ENCODE results near the gene ANXA3.

ANXA3 gene

DNA sequence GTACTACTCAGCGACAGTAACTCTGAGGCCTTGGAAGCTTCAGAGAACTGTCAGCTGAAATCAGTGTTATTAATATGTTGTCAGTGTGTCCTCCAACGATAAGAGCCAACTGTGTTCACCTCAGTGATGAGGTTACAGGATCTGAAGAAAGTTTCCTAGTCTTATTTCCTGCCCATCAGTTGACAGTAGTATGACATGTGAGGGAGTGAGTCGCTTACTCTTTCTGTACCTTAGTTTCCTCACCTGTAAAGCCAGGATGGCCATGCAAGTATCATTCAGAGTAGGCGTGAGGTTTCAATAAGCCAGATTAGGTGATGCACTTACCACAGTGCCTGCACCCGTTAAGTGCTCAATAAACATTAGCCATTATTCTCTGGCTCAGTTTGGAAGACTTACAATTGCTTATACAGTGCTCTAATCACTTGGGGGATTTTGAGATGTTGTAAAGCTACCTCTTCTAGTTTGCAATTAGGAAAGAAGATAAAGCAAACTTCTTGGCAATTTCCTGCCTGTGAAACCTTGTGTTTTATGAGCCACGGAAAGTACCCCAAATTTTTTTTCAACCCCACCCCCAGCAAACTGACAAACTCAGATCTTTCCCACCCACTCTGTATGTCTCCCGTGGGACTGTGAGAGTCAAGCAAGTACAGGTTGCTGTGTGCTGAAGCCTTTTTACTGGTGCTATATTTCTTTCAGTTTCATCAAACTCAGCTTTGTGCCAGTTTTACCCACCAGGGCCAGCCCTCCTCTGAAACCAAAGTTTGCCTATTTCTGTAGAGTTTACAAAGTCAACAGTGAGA is 62.2 kb downstream of the ANXA3 start:
- no peak for DNase-seq

DNA sequence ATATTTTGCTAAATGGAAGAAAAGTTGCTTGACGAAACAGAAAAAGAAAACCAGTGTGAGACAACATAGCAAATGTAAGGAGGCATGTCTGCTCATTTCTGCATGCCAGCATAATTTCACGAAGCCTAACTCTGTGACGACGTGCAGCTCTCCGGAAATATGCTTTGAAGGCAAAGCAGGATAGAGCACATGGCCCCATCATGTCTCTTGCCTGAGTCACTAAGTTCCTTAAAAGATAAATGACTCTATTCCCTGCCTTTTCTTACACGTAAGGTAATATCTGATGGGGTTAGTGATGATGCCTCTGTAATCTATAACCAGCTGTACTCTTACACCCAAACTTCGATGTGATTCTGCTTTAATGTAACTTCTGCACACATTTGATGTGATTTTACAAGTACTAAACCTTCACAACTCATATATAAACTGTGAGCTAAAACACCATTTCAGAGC is 64.5 kb downstream of the ANXA3 start:
- DNase-seq = no peak

DNA sequence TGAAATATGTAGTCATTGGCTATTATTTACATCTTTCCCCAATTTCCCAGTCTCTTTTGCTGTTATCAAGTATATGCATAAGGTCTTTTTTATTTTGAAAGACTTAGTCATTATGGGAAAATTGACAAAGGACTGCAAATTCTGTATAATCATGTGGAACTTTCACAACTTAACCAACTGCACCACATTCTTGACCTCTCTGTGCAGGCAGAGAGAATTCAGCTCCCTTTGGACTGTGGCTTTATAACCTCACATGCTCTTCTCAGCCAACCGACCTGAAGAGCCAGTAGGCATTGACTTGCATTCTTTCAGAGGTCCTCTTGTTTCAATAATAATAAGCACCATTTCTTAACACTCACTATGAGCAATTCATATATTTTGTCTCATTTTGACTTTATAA is 66.9 kb downstream of the ANXA3 start:
- DNase-seq = no peak

DNA sequence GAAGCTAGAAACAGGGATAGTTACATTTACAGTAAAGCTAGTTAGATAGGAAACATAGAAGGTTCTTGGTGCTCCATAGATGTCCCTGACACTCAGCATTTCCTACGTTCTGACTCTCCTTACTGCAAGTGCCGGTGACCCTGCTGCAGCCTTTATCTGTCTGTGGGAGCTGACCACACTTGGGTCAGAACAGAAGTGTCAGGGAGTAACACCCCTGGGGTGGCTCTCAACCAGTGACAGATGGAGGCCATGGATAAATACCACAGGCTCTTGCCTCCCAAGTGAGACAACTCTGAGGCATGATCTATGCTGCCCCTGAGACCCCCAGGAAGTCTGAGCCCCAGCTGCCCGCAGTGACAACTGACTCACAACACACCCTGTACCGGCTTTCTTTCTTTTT is 69.8 kb downstream of the ANXA3 start:
- no peak for DNase-seq

DNA sequence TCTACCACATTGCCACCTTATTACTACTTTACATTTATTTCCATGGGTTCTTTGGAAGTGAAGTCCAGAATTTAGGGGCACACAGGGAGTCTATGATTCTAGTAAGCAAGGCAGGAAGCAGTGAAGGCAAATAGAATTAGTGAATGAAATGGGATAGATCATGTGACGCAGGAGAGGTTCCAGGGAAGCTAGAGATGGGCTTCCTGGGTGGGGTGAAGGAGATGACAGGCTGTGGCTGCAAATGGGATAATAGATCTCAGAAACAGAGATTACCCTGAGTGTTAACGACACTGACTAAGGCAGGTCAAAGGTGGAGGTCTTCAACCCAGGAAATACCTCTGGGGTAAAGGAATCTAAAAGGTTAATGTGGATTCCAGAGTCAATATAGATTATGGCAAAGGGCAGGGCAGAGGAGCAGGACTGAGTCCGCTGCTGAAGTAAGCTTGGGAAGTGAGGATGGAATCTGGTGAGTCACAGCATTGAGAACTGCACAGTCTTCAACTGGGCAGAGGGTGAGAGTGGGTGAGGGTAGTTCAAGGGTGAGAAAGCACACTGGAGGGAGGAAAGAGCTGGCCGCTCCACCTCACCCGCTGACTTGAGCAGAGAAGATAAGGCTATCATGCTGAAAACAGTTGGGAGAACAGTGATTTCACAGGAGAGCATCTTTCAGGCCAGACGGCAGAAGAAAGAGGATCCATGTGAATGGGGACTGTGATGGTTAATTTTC is 70.8 kb downstream of the ANXA3 start:
- no peak for DNase-seq

DNA sequence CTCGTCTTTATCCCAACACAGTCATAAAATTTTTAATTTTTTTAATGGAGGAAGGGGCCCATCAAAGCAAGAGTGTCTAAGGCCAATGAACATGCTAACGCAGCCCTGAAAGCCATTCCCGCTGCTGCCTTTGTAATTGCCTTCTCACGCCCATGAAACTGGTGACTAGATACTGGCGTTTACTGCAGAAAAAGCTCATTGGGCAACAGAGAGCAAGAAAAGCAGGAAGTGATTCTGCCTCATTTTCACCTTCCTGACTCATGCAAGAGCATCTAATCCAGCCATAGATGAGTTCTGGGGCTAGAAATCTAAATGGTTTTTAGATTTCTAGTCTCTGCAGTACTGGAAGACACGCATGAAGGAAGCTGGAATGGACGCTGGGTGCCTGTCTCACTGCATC is 72.5 kb downstream of the ANXA3 start:
- DNase-seq = no peak

DNA sequence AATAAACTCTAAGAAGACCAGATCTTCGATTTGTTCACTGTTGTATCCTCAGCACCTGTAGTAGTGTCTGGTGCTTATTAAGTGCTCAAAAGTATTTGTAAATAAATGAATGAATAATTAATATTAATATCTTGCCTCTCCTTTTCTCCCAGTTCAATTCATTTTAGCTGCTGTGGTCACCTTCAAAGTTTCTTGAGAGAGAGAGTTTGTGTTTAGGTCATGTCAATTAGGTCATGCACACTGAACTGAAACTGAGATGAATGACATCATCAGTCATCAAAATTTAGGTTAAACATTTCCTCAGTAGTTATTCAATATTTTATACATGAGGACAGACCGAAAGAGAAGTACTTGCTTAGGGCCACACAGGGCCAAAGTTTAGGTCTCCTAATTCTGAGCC is 73.5 kb downstream of the ANXA3 start:
- DNase-seq = no peak

DNA sequence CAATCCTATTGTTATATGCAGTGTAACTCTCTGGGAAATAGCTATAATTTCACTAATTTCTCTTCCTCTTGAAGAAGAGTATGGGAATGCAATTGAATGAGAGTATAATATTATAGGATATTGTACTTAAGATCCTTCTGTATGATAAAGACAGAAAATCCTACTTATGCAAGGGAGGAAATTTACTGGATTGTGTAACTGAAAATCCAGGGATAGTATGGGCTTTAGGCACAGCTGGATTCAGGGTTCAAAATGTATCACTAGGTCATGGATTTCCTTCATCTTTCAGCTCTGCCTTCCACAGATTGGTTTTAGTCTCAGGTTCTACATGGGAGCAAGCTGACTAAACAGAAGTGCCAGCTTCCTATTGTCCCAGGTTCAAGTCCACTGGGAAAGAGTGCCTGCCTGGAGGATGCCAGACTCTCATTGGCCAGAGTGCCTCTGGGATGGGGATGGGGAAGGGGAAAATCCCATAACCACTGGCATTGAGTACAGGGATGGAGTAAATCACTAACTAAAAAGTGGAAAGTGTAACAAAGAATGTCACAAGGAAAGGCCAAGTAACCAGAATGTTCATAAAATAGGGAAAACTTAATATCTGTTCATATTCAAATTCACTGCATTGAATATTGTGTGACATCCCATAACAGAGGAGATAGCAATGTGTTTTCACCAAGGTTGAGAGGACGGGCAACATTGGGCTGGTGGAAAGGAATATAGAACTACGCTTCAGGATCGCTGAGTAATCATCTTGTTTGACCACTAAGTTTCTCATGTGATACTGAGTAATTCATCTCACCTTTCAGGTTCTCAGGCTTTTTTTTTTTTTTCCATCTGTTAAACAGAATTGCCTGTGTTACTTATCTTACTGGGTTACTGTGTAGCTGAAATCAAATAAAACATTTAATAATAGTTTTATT is 75.7 kb downstream of the ANXA3 start:
- DNase-seq = no peak

DNA sequence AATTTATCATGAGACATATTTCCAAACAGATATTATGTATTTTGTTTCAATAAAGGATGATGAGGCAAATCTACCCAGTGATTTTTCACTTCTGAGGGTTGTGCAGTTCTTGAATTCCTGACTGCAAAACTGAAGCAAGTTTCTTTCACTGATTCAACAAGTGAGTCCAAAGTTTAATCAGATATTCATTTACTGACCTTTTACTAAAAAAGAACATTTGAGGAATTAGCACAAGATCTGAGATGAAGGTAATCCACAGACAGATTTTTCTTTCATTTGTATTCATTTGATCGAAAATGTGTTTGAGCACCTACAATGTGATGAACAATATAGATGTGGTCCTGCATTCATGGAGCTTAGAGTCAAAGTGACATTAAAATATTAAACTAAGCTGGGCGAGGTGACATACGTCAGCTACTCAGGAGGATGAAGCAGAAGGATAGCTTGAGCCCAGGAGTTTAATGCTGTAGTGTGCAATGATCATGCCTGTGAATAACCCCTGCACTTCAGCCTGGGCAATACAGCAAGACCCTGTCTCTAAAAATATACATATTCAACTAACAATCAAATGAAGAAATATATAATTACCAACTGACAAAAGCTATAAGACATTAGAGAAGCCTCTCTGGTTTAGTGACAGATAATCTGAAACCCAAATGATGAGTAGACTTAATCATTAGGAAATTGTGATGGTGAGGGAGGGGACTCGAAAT is 76.6 kb downstream of the ANXA3 start:
- DNase-seq = no peak

DNA sequence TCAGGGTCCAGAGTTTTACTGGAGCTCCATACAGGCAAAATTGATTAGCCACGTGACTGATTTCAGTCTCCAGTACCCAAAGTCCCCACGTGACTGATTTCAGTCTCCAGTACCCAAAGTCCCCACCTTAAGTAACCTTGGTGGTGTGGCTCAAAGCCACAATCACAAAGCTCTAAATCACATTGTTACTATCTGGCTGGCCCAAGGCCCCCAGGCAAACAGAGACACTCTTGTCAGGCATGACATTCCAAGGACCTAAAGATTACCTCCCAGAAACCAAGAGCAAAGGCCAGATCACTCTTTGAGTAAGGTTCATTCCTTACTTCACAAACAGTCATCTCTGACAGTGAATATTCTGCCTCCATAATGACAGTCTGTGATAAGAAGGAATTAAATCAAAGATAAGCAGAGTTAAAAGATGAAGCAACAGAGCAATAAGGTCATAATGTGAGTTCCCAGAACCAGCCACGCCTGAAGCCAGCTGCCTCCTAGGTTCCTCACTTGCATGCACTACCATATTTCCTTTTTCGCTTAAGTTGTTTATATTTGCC is 78.5 kb downstream of the ANXA3 start:
- DNase-seq = no peak

DNA sequence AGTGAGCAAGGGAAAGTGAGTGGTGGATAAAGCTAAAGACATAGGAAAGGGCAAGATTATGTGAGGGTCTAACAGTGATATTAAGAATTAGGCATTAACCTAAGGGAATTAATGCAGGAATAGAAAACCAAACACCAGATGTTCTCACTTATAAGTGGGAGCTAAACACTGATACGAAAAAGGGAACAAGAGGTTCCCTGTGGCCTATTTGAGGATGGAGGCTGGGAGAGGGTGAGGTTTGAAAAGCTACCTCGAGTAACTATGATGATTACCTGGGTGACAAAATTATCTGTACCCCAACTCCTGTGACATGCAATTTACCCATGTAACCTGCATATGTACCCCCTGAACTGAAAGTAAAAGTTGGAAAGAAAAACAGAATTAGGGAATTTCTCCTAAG is 79.0 kb downstream of the ANXA3 start:
- DNase-seq = no peak

DNA sequence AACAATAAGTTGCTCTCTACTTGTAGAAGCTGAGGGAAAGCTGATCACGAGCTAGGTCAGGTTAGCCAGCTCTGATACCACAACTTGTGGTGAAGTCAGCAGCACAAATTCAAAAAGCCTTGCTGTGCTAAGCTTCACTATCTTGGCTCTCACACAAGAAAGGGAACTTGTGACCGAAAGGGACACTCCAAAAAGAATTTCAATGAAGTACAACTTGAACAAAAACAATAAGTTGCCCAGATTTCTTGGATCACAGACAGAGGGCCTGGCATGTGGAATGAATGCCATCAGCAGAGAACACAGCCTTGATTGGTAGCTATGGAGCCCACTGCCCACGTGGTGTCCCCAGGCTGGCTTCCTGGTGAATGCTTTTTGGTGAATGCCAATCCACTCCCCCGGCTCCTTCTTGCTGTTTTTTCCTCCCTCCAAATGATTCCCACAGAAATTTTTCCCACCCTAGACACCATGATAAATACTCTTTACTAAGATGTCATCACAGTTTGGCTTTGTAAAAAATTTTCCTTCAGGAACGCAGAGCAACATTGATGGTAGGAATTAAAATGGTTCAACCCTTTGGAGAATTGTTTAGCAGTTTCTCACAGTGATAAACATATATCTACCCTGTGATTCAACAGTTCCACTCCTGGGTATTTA is 82.6 kb downstream of the ANXA3 start:
- no peak for DNase-seq

DNA sequence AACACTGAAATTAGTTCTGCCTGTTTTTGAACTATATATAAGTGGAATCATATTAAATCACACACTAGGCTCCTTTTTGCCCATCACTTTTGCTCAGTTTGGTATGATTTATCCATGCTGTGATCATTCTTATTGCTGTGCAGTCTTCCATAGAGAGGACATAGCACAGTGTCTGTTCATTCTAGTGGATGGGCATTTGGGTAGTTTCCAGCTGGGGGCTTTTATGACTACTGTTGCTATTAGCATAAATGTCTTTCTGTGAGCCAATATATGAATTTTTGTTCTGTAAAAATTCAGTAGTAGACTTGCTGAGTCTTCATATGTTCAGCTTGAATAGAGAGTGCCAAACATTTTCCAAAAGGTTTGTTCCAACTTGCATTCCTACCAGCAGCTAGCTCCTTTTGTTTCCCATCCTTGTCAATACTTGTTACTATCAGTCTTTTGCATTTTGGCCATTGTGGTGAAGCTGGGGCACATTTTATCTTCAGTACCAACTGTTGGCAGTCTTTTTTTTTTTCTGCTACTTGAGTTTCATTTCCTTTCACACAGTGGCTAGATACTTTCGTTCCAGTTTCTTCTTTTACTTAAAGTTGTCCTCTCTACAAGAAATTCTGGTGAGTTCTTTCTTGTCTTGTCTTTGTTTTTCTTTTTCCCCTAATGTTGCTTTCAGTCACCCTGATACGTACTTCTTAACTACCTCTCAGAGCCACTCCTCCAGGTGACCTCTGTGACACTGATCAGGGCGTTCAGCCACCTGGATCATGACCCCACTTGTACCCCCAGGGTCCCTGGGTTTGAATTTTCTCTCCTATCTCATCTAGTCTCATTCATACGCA is 87.0 kb downstream of the ANXA3 start:
- DNase-seq = no peak

DNA sequence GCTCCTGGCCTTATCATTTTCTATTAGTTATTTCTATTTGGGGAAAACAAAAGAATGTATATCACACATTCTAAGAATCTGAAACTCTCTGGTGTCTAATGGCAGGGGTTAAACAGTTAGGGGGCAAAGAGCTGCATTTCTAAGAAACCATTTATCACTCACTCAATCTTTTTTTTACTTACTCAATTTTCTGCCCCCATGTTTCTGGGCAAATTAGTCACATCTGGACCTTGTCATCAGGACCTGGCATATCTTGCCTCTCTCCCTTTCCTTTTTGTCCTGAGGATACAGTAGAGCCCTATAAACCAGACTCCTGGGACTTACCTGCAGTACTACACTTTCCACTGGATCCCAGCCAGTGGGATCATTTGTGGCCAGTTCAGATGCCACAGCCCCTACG is 89.1 kb downstream of the ANXA3 start:
- no peak for DNase-seq

DNA sequence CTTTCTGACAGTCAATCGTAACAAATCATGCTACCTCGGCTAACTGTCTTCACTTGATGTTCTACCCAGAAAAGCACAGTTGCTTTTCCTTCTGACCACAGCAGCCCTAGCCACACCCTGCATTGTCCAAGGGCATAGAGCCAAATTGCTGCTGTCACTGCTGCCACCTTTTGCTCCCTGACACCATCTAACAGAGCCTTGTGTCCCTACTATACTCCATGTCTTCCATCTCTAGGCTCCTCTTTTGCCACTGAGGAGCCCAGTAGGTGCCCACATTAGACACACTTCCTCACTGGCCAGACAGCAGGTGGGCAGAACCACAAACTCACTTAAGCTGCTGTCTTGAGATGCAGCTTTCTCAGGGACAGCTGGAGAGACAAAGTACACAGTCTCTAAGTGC is 91.4 kb downstream of the ANXA3 start:
- DNase-seq = no peak

DNA sequence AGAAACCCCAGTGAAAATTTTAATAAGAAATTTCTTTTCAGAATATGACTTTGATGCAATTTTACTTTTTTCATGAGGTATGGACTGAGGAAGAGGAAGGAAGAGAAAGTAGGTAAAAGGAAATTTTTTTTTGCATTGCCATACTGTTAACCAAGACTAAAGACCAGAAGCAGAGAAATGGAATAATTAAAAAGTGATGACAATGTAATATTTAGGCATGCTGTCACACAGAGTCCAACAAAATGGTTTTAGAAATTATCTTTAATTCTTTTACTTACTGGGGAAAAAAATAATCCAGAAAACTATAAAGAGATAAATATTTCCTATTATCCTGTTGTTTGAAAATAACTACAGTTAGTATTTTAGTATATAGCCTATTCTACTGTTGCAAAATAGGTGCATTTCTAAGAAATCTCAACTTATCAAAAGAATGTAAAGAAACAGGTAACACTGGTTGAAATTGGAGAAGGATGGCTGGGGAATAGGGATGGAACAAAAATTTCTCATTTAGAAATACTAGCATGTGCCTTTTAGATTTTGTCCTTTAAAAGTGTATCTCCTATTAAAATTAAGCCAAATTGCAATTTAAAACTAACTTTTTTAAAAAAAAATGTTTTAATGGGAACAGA is 92.6 kb downstream of the ANXA3 start:
- DNase-seq = no peak

DNA sequence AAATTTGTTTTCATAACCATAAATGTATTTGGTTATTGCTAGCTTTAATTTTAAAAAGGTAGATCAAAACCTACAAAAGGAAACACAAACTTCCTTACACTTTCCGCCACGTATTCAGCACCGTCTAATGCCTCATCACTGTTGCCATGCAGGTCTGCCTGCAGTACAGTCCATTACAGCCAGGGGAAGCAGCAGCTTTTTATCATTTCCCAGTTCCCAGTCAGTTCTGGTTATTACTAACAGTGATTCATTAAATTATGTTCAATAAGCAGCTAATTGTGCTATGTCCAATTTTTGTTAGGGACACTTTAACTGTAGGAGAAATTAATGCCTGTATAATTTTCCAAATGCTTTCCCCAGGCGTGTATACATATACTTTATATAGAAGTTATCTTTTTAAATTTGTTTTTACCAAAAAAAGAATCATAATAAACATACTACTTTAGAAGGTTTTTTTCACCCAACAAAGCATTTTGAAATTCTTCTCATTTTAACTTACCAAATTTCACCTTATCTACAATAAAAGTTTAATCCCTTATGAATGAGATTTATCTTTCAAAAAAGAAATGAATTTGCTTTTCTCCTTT is 93.3 kb downstream of the ANXA3 start:
- DNase-seq = peak; percentile 29

DNA sequence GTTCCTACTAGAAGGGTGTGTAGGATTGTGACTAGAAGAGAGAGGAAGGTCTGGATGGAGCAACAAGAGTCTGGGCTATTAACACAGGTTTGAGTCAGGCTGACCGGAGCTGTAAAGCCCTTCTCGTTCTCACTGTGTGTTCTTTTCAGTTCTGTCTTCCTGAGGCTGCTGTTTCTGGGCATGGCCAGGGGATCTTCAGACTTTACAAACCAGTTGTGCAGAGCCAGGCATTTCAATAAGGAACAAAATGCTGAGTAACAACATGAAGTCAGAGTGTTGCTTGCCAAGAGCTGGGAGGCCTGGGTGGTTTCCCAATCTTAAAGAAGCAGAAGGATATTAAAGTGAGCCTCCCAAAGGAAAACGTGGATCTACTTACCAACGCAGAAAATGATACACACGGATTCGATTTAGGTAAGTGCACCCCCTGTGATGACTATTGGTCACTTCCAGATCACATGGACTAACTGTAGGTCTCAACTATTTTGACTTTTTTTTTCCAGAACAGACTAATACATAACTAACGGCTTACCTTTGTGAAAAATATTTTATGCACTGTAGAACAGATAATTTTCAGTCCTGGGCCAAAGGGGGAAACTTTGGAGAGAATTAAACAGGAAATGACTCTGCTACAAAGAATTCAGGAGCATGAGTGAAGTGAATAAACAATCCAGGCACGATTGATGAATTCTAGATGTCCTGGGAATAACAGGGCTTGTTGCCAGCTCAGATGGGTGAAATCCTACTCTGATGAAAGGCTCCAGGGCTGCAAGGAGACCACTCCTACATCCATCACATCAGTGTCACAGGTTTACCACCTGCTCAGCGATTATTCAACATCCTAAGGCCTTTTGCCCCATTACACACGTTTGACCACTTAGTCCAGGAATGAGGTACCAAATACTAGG is 94.5 kb downstream of the ANXA3 start:
- DNase-seq = no peak

DNA sequence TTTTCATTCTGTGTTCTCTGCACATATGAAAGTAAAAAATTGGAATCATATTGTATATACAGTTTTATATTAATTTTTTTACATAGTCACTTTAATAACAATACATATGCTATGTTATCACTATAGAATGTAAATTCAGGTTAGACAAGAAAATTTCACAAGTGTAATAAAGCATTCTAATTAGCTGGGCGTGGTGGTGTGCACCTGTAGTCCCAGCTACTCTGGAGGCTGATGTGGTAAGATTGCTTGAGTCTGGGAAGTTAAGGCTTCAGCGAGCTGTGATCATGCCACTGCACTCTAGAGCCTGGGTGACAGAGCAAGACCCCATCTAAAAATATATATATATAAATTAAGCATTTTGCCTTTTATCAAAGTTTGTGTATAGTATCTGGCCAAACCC is 95.7 kb downstream of the ANXA3 start:
- no peak for DNase-seq
